ENCODE results near the gene UCK2. TPM values are rescaled to one million over a fixed set of nuclear protein-coding genes. Genes with fewer than 3 reads are reported as not detected.

The UCK2 gene
- total RNA-seq, 1 experiment from 2014 or later: 88.4 TPM

DNA sequence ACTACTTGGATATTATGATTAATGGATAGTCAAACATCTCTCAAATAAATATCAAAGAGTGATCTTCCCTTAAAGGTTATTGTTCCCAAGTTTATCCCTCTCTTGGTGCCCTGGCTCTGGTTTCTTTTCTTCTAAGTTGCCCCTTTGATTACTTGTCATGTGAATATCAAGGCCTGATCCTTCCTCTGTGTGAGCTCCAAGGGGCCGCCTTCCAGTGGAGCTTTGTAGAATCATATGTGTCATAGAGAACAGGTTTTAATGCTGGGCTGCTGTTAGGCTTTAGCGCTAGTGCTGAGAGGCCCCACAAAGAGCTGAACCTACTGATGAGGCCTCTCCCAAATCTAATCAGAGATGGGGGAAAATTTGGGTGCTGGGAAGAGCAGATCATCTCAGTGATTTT lies 25.5 kb downstream of the UCK2 start (continued):
- no peak for TF ChIP-seq CTCF (IDR thresholded peaks at IDR 0.05 in 2 of 3, conservative IDR thresholded peaks at IDR 0.05 in 1 of 3; ENCODE audit: borderline replicate concordance in 1 of 3, insufficient read depth in 1 of 3, low read depth in 2 of 3, low read length in 2 of 3)
- TF ChIP-seq POLR2A (IDR thresholded peaks at IDR 0.05; ENCODE audit: borderline replicate concordance, extremely low read depth, insufficient read depth, insufficient read length): no peak
- TF ChIP-seq MAX (IDR thresholded peaks at IDR 0.05): no peak

DNA sequence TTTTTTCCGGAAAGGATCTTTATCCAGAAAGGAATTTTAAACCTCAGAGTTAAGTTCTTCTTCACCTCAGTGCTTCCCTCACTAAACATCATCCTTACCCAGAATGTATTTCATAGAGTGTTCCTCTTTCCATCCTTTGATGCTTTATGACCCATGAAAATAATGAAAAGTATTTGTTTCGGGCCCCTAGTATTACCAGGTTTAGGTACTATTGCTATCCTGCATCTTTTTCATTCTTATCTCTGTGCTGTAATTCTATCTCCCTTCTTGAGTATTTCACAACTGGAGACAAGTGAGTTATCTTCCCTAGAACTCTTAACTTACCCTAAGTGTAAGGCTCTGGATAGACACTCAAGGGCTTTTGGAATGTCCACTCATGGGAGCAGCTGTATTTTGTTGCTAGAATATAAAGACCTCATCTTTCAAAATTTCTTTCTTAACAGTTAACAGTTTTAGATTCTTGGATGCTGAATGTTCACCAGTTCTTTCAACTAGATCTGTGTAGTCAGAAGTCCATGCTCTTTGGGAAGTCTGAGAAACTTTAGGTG lies 26.2 kb downstream of the UCK2 start:
- Histone ChIP-seq H3K4me1 (ENCODE audit: control insufficient read depth in 1 of 2, insufficient read depth in 2 of 2, low read length in 2 of 2) (peaks cover 0 to 35% of the 10 kb centered on the region in 2 experiments; a peak in 2 of 4 replicates), H3K9ac (ENCODE audit: low read length) (no peak overlapping the region), H3K36me3 (ENCODE audit: control insufficient read depth in 1 of 2, insufficient read depth in 2 of 2, low read length in 2 of 2) (no peaks in the 10 kb centered on the region), H4K20me1 (ENCODE audit: insufficient read depth) (peaks cover 55% of the 10 kb centered on the region; the same call in 1 of the 2 replicates), H3K4me2 (ENCODE audit: low read length) (no peak overlapping the region), H3K9me3 (ENCODE audit: control insufficient read depth in 1 of 2, insufficient read depth in 1 of 2, low read depth in 1 of 2, low read length in 2 of 2) (no peaks in the 10 kb centered on the region), H3K79me2 (ENCODE audit: insufficient read depth, low read length) (peaks cover 100% of the 10 kb centered on the region), H3K4me3 (replicated peaks in 1 of 2; ENCODE audit: low read depth in 1 of 2, low read length in 2 of 2) (no peak overlapping the region), H2AFZ (ENCODE audit: low read depth, low read length, poor library complexity, severe bottlenecking) (no peak overlapping the region), H3K27me3 (ENCODE audit: insufficient read depth, low read length) (no peaks in the 10 kb centered on the region), H3K9me2 (ENCODE audit: insufficient read depth) (no peaks in the 10 kb centered on the region), H3K27ac (ENCODE audit: low read depth, low read length) (no peak overlapping the region)
- ATAC-seq (no peak), DNase-seq (ENCODE audit: low read depth, low spot score) (no peak)
- ChIA-PET CTCF (no interaction called here), POLR2A (no interaction called here), RAD21 (ENCODE audit: low non-redundant PET in 1 of 2, low total read pairs in 2 of 2, uncharacterized antibody in 2 of 2, unreplicated experiment in 2 of 2) (no interaction called here)
- TF ChIP-seq CTCF (IDR thresholded peaks at IDR 0.05 in 2 of 3, conservative IDR thresholded peaks at IDR 0.05 in 1 of 3; ENCODE audit: borderline replicate concordance in 1 of 3, insufficient read depth in 1 of 3, low read depth in 2 of 3, low read length in 2 of 3) (no peak), YY1 (IDR thresholded peaks at IDR 0.05; ENCODE audit: extremely low read depth, insufficient replicate concordance, low read depth, low read length) (no peak), TCF7L2 (IDR thresholded peaks at IDR 0.05; ENCODE audit: borderline replicate concordance, extremely low read depth, insufficient read depth, insufficient read length) (no peak), ZNF274 (IDR thresholded peaks at IDR 0.05; ENCODE audit: low read depth, low read length) (no peak), SRF (IDR thresholded peaks at IDR 0.05; ENCODE audit: low read depth) (no peak), ELF1 (IDR thresholded peaks at IDR 0.05; ENCODE audit: borderline replicate concordance, low read depth) (no peak), EZH2 (IDR thresholded peaks at IDR 0.05) (no peak), RAD21 (IDR thresholded peaks at IDR 0.05; ENCODE audit: low read depth) (no peak), ZFX (IDR thresholded peaks at IDR 0.05) (no peak), SIN3A (IDR thresholded peaks at IDR 0.05; ENCODE audit: low read depth) (no peak), POLR2AphosphoS5 (IDR thresholded peaks at IDR 0.05; ENCODE audit: low read depth, low read length) (no peak)
- TF ChIP-seq, protein P1, sequence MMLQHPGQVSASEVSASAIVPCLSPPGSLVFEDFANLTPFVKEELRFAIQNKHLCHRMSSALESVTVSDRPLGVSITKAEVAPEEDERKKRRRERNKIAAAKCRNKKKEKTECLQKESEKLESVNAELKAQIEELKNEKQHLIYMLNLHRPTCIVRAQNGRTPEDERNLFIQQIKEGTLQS (IDR thresholded peaks at IDR 0.05): no peak
- TF ChIP-seq, protein P2, sequence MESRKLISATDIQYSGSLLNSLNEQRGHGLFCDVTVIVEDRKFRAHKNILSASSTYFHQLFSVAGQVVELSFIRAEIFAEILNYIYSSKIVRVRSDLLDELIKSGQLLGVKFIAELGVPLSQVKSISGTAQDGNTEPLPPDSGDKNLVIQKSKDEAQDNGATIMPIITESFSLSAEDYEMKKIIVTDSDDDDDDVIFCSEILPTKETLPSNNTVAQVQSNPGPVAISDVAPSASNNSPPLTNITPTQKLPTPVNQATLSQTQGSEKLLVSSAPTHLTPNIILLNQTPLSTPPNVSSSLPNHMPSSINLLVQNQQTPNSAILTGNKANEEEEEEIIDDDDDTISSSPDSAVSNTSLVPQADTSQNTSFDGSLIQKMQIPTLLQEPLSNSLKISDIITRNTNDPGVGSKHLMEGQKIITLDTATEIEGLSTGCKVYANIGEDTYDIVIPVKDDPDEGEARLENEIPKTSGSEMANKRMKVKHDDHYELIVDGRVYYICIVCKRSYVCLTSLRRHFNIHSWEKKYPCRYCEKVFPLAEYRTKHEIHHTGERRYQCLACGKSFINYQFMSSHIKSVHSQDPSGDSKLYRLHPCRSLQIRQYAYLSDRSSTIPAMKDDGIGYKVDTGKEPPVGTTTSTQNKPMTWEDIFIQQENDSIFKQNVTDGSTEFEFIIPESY (IDR thresholded peaks at IDR 0.05; ENCODE audit: extremely low read depth, insufficient replicate concordance, low read length): no peak
- BruUV-seq (replicated peaks): no TSS peak
- intact Hi-C loops (cut with micrococcal nuclease): no loop called here

Data from HCT116 (cell line).